H1 (cell line): ENCODE results near the gene PROK1. TPM values are rescaled to one million over a fixed set of nuclear protein-coding genes. Genes with fewer than 3 reads are reported as not detected.

Source experiments
- JUN ChIP-seq: IDR thresholded peaks from 2 replicates; pipeline ENCODE4 v1.6.1; 2011; ENCODE audit warnings: low read depth, mild to moderate bottlenecking, improper control_type of control experiment, low read length
- polyA plus RNA-seq, 7 experiments: library from polyadenylated mRNA; depleted of rRNA in 3 of 7; stranded (reverse) in 5 of 7; unstranded in 2 of 7; fragments of >200 nt in 5 of 7; fragments of 200-250 nt in 2 of 7; gene quantifications; 1 replicate in 5 of 7; 2 replicates in 1 of 7; 4 replicates in 1 of 7; pipeline versions ENCODE4 v1.2.1 to v1.2.3, GENCODE V29; 2011 to 2013; ENCODE audit warnings: missing spikeins in 2 of 7, mixed read lengths in 2 of 7
- total RNA-seq: library from RNA; stranded (reverse); fragmentation: NEBNext Ultra II Directional; extraction: Animal tissue kit (Norgen Biotek cat#: 25700); gene quantifications from 2 replicates; pipeline ENCODE4 v1.2.1, GENCODE V29; 2021
- TF ChIP-seq, protein P1 (sequence below): fragments of 300-600 bp; sonication (generic); IDR thresholded peaks from 2 replicates; pipeline ENCODE4 v1.7.1; 2012; ENCODE audit warnings: low read length, moderate library complexity, mild to moderate bottlenecking, inconsistent platforms; ENCODE audit not compliant: insufficient replicate concordance

The PROK1 gene
- total and polyA plus RNA-seq, 2 of the 8 experiments (the other 6 are each of a cell fraction or from before 2014, with no cell fraction given) = 0.12 TPM; not detected in 1

DNA sequence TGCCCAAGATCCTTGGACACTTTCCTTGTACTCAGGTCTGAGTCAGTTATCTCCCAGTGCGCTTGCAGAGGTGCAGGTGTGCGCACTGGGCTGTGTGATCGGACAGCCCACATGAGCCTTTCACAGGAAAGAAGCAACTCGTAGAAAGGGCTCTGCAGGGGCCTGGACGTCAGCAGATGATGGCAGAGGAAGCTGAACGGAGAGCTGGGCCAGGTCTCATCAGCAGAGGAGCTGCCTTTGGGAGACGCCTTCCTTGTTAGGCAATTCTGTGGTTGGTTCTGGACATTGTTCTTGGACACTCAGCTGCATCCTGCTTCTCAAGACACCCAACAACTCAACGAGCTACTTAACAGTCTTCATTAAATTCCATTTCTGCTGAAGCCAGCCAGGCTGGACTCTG is 7.5 kb upstream of the PROK1 start (continued):
- TF ChIP-seq, protein P1, sequence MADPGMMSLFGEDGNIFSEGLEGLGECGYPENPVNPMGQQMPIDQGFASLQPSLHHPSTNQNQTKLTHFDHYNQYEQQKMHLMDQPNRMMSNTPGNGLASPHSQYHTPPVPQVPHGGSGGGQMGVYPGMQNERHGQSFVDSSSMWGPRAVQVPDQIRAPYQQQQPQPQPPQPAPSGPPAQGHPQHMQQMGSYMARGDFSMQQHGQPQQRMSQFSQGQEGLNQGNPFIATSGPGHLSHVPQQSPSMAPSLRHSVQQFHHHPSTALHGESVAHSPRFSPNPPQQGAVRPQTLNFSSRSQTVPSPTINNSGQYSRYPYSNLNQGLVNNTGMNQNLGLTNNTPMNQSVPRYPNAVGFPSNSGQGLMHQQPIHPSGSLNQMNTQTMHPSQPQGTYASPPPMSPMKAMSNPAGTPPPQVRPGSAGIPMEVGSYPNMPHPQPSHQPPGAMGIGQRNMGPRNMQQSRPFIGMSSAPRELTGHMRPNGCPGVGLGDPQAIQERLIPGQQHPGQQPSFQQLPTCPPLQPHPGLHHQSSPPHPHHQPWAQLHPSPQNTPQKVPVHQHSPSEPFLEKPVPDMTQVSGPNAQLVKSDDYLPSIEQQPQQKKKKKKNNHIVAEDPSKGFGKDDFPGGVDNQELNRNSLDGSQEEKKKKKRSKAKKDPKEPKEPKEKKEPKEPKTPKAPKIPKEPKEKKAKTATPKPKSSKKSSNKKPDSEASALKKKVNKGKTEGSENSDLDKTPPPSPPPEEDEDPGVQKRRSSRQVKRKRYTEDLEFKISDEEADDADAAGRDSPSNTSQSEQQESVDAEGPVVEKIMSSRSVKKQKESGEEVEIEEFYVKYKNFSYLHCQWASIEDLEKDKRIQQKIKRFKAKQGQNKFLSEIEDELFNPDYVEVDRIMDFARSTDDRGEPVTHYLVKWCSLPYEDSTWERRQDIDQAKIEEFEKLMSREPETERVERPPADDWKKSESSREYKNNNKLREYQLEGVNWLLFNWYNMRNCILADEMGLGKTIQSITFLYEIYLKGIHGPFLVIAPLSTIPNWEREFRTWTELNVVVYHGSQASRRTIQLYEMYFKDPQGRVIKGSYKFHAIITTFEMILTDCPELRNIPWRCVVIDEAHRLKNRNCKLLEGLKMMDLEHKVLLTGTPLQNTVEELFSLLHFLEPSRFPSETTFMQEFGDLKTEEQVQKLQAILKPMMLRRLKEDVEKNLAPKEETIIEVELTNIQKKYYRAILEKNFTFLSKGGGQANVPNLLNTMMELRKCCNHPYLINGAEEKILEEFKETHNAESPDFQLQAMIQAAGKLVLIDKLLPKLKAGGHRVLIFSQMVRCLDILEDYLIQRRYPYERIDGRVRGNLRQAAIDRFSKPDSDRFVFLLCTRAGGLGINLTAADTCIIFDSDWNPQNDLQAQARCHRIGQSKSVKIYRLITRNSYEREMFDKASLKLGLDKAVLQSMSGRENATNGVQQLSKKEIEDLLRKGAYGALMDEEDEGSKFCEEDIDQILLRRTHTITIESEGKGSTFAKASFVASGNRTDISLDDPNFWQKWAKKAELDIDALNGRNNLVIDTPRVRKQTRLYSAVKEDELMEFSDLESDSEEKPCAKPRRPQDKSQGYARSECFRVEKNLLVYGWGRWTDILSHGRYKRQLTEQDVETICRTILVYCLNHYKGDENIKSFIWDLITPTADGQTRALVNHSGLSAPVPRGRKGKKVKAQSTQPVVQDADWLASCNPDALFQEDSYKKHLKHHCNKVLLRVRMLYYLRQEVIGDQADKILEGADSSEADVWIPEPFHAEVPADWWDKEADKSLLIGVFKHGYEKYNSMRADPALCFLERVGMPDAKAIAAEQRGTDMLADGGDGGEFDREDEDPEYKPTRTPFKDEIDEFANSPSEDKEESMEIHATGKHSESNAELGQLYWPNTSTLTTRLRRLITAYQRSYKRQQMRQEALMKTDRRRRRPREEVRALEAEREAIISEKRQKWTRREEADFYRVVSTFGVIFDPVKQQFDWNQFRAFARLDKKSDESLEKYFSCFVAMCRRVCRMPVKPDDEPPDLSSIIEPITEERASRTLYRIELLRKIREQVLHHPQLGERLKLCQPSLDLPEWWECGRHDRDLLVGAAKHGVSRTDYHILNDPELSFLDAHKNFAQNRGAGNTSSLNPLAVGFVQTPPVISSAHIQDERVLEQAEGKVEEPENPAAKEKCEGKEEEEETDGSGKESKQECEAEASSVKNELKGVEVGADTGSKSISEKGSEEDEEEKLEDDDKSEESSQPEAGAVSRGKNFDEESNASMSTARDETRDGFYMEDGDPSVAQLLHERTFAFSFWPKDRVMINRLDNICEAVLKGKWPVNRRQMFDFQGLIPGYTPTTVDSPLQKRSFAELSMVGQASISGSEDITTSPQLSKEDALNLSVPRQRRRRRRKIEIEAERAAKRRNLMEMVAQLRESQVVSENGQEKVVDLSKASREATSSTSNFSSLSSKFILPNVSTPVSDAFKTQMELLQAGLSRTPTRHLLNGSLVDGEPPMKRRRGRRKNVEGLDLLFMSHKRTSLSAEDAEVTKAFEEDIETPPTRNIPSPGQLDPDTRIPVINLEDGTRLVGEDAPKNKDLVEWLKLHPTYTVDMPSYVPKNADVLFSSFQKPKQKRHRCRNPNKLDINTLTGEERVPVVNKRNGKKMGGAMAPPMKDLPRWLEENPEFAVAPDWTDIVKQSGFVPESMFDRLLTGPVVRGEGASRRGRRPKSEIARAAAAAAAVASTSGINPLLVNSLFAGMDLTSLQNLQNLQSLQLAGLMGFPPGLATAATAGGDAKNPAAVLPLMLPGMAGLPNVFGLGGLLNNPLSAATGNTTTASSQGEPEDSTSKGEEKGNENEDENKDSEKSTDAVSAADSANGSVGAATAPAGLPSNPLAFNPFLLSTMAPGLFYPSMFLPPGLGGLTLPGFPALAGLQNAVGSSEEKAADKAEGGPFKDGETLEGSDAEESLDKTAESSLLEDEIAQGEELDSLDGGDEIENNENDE = no peak
- no peak for TF ChIP-seq JUN
